ENCODE data around the gene PGGHG. TPM values are rescaled to one million over a fixed set of nuclear protein-coding genes. Genes with fewer than 3 reads are reported as not detected.

Gene PGGHG
- total and polyA plus RNA-seq, 2 of the 13 experiments (the other 11 are each of a cell fraction or from before 2014, with no cell fraction given), result 5.9 to 14.8 TPM

DNA sequence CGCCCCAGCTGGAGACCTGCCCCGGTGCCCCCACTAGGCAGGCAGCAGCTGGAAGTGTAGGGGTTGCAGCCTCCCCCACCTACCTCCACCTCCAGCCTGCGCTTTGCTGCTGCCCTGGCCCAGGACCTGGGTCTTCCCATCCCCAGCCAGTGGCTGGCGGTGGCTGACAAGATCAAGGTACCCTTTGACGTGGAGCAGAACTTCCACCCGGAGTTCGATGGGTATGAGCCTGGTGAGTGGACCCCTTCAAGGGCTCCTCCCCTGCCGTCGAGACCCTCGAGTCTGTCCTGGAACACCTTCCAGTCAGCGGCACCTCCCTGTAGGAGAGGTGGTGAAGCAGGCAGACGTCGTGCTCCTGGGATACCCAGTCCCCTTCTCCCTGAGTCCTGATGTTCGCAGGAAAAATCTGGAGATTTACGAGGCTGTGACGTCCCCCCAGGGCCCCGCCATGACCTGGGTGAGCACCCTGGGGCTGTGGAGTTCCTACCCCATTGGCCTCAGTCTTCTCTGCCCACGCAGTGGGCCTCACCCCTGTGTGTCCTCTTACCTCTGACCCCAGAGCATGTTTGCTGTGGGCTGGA, 4.4 kb downstream of the PGGHG start (continued):
- no peak for TF ChIP-seq ZFX (CRISPR knock-in tag; IDR thresholded peaks at IDR 0.05; ENCODE audit: low read depth)

DNA sequence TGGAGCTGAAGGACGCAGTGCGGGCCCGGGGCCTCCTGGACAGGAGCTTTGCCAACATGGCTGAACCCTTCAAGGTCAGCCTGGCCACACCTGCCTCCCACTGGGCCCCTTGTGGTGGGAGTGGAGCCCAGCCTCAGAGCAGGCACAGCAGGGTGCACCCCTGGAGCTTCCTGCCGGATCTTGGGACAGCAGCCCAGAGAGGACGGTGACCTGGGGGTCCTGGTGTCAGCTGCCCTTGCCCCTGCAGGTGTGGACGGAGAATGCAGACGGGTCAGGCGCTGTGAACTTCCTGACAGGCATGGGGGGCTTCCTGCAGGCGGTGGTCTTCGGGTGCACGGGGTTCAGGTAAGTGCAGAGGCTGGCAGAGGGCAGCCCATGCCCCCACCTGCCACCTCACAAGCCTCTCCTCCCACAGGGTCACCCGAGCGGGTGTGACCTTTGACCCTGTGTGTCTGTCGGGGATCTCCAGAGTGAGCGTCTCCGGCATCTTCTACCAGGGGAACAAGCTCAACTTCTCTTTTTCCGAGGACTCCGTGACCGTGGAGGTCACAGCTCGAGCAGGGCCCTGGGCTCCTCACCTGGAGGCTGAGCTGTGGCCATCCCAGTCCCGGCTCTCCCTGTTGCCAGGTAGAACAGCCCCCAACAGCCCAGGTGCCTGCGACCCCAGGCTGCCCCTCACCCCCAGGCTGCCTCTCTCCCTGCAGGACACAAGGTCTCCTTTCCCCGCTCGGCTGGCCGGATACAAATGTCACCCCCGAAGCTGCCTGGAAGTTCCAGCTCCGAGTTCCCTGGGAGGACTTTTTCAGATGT, 5.1 kb downstream of the PGGHG start:
- in situ Hi-C loops (cut with HindIII; ENCODE audit: extremely low pct_ligation_motif_present, low pct_unique_long_range_greater_than_20kb), result no loop called here
- Histone ChIP-seq H3K9me3 (ENCODE audit: low read length) (no peaks in the 10 kb centered on the region), H3K36me3 (replicated peaks in 1 of 2; ENCODE audit: control insufficient read depth in 1 of 2, insufficient read depth in 2 of 2, low read length in 2 of 2) (0 out of 5 replicates have a peak, but pooled peaks cover 0 to 2% of the 10 kb centered on the region in 2 experiments), H3K9ac (ENCODE audit: insufficient read depth, low read depth, low read length) (no peak overlapping the region), H4K20me1 (ENCODE audit: insufficient read depth, low read length) (no peaks in the 10 kb centered on the region), H3K27me3 (ENCODE audit: control insufficient read depth in 1 of 2, insufficient read depth in 2 of 2, low read length in 2 of 2) (peaks cover 9 to 12% of the 10 kb centered on the region in 2 experiments), H3K4me2 (ENCODE audit: low read depth, low read length) (no peak overlapping the region), H3K79me2 (ENCODE audit: insufficient read depth, low read length) (no peaks in the 10 kb centered on the region), H3K4me1 (ENCODE audit: insufficient read depth, low read length) (peaks cover 29% of the 10 kb centered on the region), H3K4me3 (replicated peaks in 1 of 3; ENCODE audit: insufficient read depth in 1 of 3, low read depth in 2 of 3, low read length in 3 of 3) (no peak overlapping the region), H3K27ac (ENCODE audit: extremely low read length, insufficient read depth, low read length) (no peak overlapping the region), H2AFZ (ENCODE audit: low read length) (no peak overlapping the region)
- TF ChIP-seq ZFP82 (CRISPR knock-in tag; IDR thresholded peaks at IDR 0.05; ENCODE audit: borderline replicate concordance), result no peak
- TF ChIP-seq, protein P1, sequence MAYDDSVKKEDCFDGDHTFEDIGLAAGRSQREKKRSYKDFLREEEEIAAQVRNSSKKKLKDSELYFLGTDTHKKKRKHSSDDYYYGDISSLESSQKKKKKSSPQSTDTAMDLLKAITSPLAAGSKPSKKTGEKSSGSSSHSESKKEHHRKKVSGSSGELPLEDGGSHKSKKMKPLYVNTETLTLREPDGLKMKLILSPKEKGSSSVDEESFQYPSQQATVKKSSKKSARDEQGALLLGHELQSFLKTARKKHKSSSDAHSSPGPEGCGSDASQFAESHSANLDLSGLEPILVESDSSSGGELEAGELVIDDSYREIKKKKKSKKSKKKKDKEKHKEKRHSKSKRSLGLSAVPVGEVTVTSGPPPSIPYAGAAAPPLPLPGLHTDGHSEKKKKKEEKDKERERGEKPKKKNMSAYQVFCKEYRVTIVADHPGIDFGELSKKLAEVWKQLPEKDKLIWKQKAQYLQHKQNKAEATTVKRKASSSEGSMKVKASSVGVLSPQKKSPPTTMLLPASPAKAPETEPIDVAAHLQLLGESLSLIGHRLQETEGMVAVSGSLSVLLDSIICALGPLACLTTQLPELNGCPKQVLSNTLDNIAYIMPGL (CRISPR knock-in tag; IDR thresholded peaks at IDR 0.05; ENCODE audit: borderline replicate concordance in 1 of 2, low read depth in 1 of 2), result no peak
- TF ChIP-seq MBNL3 (CRISPR knock-in tag; conservative IDR thresholded peaks at IDR 0.05), result no peak
- 0 out of 2 replicates have a peak, but pooled peaks have one; percentile 18 for TF ChIP-seq NR2C2 (CRISPR knock-in tag; IDR thresholded peaks at IDR 0.05; ENCODE audit: borderline replicate concordance)
- no peak for TF ChIP-seq ZNF724P (CRISPR knock-in tag; IDR thresholded peaks at IDR 0.05; ENCODE audit: borderline replicate concordance)
- TF ChIP-seq, protein P2, sequence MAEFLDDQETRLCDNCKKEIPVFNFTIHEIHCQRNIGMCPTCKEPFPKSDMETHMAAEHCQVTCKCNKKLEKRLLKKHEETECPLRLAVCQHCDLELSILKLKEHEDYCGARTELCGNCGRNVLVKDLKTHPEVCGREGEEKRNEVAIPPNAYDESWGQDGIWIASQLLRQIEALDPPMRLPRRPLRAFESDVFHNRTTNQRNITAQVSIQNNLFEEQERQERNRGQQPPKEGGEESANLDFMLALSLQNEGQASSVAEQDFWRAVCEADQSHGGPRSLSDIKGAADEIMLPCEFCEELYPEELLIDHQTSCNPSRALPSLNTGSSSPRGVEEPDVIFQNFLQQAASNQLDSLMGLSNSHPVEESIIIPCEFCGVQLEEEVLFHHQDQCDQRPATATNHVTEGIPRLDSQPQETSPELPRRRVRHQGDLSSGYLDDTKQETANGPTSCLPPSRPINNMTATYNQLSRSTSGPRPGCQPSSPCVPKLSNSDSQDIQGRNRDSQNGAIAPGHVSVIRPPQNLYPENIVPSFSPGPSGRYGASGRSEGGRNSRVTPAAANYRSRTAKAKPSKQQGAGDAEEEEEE (CRISPR knock-in tag; IDR thresholded peaks at IDR 0.05; ENCODE audit: borderline replicate concordance), result no peak
- CTCF ChIA-PET (ENCODE audit: low intra/inter-chr PET ratio, low total read pairs), result no interaction called here
- DNase-seq (ENCODE audit: low spot score) (no peak), FAIRE-seq (no peak), ATAC-seq (no peak)
- WGBS (ENCODE audit: low lambda C conversion rate), result 97% methylated on average over 12 of the region's 27 CpGs
- POLR2A ChIA-PET, result no interaction called here
- no TSS peak for BruUV-seq (replicated peaks)
- intact Hi-C loops (cut with micrococcal nuclease; ENCODE audit: unreplicated experiment), result no loop called here
